Activated CD4-positive, alpha-beta T cell treated with anti-CD3 and anti-CD28 coated beads, Interleukin-2, amount 50 U/mL, for 1 hour (primary cell): ENCODE results near the gene BCAT1.
"Not testable (repeated sequence)": the region's sequence is repeated elsewhere in the genome, so short reads cannot be mapped to it uniquely, and the experiment has no call there.

ENCODE experiments used
- DNase-seq: peaks from one replicate; pipeline ENCODE4 v3.0.0-alpha.2; 2020

Gene BCAT1

DNA sequence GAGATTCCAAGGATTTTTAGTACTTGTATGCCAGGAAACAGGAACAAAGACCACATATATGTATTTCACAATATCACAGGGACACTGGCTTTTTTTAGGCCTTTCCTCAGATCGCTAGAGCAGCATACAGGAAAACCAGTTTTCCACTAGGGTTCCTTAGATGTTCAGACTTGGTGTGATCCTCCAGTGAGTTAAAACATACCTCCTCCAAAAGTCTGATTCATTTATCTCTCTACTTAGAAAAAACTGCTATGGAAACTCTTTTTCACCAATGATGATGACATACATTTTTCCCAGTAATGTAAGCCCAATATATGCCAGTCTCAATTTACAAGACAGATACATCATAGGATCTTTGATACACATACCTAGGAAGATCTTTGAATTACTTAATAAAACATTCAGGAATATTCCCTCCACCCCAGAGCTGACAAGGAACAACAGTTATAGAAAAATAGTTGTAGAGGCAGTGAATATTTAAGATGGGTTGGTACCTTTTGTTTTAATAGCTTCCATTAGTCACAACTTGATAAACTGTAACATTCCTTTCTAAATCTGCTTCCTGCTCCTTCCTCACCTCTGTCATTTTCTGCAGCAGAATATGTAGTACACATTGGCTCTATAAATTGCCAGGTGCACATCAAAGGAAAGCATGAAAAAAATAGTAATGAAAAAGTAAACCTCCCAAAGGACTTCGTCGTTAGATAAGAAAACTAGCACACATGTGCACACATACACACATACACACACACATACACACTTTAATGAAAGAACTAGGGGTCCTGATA, 27.5 kb downstream of the BCAT1 start:
- DNase-seq = no peak

DNA sequence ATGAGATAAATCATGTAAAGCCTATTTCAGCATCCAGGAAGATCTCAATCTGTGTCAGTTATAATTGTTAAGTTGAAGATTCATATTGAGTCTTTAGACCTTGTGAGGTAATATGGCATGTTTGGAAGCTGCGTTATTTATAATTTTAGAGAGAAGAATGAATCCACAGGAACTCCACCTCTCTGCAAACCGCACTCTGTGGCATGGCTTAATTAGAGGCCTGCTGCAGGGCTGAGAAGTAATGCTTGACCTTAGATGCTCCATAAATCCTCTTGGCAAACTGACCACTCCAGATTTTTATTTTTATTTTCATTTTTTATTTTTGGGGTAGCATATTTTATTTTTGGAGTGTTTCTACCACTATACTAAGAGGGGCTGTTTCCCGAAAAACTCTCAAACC, 28.8 kb downstream of the BCAT1 start:
- DNase-seq = no peak

DNA sequence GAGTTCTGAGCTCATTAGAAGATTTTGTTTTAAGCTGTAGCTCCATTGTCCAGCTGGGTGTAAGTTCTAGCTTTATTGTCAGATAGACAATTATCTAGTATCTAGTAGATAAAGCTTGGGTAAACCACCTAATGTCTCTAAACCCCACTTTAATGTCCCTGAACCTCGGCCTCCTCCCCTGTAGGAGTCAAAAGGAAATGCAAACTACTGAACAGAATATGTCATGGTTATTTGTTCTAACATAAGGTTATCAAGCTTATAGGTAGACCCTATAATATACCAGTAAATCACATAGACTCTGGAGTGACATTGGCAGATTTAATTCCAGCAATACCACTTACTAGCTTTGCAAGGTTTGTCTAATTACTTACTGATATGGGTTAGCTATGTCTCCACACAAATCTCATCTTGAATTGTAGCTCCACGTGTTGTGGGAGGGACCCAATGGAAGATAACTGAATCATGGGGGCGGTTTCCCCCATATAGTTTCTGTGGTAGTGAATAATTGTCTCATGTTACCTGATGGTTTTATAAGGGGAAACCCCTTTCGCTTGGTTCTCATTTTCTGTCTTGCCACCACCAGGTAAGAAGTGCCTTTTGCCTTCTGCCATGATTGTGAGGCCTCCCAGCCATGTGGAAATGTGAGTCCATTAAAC, 29.4 kb downstream of the BCAT1 start:
- no peak for DNase-seq

DNA sequence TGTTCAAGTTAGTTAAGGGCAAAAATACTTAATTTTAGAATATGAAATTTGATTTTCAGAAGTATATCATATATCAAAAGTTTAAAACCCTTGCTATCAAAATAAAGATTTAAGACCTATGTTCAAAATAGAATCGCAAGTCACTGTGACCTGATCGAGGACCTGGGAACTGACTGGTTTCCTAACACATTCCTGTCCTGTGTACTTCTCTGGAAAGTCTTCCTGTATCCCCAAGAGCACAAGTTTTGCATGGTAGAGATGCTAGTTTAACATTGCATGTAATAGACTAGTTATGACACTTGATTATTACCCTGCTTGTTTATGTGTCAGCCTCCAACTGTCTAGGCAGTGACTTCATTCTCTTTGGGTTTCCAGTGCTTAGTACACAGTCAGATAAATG, 30.3 kb downstream of the BCAT1 start:
- DNase-seq = no peak

DNA sequence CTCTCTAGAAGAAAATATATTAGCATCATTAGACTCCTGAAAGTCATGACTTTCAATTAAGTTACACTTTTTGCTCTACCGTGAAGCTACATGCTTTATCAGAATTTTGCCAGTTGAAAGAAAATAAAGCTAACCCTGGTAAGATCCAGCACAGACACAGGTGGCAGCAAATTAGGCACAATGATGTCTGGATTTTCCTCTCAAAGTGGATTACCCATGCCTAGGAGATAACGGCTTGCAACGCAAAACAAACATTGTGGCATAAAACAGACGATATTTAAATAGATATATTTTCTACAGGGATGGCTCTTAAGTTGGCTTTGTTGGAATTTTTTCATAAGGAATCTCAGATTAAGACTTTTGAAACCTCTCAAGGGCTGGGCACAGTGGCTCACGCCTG, 33.4 kb downstream of the BCAT1 start:
- DNase-seq = no peak

DNA sequence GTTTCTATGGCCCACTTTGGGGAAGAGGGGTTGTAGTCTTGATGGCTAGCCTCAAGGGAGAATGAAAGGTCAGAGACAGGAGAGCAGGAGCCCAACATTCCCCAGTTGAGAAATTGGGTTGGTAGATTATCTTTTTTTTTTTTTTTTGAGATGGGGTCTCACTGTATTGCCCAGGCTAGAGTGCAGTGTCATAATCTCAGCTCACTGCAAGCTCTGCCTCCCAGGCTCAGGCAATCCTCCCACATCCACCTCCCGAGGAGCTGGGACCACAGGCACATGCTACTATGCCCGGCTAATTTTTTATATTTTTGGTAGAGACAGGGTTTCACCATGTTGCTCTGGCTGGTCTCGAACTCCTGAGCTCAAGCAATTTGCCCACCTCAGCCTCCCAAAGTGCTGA, 34.9 kb downstream of the BCAT1 start:
- no peak for DNase-seq

DNA sequence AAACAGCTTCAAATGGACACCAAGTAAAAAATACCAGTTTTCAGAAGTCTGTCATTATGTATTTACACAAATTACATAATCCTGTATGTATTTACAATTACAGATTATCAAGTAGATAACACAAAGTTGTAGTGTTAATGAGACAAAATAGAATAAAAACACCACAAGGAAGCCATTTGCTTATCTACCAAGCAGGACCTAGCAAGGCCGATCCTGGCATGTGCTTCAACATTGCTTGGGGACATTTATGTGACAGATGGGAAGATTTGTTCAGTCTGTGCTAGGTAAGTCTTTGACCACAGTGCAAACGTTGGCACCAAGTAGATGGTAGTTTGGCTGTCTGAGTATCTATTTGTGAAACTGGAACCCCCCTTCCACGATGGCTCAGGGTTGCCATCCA, 35.8 kb downstream of the BCAT1 start:
- DNase-seq = no peak

DNA sequence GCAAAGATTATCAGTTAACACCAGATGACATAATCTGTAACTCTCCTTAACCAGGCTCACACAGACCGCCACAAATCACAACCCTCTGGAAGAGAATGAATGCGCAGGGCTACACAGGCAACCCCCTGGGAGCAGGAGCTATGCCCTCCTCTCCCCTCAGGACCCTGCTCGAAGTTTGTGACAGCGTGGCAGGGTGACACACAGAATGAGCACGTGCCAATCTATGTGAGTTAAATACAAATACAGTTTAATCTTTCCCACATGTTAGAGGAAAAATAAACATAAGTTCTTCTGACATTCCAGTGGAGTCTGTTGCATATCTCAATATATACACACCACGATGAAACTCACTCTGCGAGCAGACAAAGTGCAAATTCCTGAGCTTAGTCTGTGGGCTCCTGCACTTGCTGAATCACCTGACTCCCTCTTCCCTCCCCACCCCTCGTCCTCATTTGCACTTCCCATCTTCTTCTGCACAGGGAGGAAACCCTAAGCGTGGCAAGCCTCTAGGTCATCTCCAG, 37.6 kb downstream of the BCAT1 start:
- DNase-seq = no peak

DNA sequence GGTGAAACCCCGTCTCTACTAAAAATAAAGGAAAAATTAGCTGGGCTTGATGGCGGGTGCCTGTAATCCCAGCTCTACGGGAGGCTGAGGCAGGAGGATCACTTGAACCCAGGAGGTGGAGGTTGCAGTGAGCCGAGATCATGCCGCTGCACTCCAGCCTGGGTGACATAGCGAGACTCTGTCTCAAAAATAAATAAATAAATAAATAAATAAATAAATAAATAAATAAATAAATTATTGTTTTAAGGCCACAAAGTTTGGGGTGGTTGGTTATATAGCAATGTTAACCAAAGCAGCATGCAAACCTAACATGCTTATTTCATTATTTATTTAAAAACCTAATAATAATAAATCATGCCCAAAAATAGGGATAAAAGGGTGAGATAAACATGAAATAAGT, 38.7 kb downstream of the BCAT1 start:
- not testable (repeated sequence) for DNase-seq

DNA sequence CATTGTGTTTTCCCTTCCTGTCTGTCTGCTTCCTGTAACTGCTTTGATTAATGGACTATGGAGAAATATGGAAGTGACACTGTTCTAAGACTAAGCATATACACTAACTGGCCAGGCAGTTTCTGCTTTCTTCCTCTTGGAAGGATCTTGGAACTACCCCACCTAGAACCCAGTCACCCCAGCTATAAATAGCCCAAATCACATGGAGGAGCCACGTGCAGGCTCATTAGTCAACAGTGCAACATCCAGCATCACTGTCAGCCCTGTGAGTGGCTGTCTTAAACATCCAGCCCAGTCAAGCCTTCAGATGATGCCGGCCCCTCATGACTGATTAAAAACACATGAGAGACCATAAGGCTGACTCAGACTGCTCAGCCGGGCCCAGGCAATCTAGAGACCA, 39.2 kb downstream of the BCAT1 start:
- no peak for DNase-seq

DNA sequence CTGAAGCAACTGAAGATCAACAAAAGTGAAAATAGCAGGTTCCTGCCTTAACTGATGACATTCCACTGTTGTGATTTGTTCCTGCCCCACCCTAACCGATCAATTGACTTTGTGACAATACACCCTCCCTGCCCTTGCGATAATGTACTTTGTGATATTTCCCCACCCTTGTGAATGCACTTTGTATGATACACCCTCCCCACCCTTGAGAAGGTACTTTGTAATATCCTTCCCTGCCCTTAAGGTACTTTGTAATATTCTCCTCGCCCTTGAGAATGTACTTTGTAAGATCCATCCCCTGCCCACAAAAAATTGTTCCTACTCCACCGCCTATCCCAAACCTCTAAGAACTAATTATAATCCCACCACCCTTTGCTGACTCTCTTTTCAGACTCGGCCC, 41.4 kb downstream of the BCAT1 start:
- no peak for DNase-seq

DNA sequence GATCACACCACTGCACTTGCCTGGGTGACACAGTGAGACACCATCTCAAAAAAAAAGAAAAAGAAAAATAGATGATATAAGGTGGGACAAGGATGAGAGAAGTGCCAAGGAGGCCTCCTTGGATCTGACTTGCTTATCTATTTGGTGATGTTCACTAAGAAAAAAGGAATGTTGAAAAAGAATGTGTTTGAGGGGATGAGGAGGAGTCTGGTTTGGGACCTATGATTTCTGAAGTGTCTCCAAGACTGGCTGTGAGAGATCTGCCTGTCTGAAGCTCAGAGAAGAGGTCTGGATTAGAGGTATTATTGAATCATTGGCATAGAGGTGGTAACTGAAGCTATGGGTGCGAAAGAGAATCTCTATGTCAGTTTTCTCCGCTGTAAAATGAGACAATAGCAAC, 42.8 kb downstream of the BCAT1 start:
- DNase-seq = no peak

DNA sequence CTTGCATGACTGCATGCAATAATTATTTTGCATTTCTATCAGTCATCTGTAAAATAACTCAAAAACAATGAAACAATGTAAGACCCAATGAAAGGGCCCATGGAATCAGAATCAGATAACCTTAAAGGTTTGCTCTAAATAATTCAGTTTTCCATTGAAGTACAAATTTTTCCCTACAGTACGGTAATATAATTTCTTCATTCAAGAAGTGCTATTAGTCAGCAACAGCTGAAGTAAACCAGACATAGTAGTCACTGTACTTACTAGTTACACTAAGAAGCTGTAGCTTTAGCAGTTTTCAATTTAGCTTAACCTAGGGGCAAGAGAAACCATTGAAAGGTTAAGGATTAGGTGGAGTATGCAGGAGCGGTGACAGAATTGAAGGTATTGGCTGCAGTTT, 43.5 kb downstream of the BCAT1 start:
- DNase-seq = no peak

DNA sequence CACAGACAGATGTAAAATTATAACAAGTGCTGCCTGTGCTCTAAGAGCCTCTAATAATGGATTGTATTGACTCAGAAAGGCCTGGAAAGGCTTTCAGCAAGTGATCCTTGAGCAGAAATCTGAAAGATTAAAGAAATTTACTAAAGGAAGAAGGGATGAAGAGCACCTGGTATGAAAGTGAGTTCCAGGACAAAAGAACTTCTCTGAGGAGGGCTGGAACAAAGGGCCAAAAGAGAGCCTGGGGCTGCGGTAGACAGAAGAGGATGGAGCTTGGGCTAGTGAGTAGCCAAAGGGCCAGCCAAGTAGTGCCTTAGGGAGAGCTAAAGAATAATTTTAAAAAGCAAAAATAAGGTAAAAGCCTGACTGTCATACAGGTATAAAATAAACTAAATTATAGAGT, 44.0 kb downstream of the BCAT1 start:
- DNase-seq = no peak

DNA sequence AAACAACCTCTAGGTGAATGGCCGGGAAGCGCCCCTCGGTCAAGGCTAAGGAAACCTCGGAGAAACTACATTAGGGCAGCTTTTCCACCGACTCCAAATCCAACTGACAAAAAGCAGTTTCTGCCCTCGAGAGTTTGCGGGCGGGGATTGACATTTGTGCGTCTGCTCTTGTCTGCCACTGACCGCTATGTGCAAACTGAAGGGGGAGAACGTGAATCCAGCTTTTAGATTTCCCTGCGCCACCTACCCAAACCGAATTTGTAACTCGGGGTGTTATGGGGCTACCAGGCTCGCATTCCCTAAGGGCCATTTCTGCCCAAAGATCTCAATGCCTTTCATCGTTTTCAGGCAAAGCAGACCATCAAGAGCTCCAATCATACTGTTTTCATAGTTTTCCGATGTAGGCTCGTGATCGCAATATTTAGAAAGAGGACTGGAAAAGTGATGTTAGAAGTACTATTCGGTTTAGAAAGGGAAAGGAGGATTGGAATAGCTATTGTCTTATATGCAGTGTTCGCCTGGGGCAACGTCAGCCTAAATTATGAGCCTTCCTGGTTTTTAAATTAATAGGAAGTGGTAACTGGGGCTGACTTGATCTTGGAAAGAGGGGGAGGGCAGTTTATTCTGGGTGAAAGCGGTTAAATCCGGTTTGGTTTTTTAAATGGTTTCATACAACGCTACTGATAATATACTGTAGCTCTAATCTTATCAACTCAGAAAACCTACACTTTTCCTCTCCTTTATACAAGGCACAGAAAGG, 45.4 kb downstream of the BCAT1 start:
- no peak for DNase-seq

DNA sequence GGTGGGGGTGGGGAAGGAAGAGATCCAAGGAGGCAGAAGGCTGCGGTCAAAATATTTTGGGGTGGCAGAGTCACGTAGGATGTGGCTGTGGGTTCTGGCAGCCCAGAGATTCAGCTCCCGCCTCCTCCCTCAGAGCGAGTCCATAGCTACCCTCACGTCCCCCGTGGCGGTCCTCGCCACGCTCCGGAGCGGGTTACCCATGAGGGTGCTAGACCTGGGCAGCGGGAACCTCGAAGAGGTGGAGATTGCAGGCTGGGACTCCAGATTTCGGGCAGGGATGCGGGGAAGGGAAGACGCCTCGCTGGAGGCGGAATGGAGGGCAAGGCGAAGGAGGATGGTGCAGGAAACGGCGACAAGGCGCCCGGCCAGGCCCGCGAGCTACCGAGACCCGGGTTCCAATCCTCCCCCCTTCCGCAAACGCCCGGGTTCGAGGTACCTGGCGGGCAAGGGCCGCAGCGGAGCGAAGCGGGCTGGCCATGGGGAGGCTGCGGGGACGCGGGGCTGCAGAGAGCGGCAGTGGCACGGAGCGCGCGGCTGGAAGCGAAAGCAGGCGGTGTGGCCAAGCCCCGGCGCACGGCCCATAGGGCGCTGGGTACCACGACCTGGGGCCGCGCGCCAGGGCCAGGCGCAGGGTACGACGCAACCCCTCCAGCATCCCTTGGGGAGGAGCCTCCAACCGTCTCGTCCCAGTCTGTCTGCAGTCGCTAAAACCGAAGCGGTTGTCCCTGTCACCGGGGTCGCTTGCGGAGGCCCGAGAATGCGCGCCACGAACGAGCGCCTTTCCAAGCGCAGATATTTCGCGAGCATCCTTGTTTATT, 46.2 kb downstream of the BCAT1 start:
- no peak for DNase-seq

DNA sequence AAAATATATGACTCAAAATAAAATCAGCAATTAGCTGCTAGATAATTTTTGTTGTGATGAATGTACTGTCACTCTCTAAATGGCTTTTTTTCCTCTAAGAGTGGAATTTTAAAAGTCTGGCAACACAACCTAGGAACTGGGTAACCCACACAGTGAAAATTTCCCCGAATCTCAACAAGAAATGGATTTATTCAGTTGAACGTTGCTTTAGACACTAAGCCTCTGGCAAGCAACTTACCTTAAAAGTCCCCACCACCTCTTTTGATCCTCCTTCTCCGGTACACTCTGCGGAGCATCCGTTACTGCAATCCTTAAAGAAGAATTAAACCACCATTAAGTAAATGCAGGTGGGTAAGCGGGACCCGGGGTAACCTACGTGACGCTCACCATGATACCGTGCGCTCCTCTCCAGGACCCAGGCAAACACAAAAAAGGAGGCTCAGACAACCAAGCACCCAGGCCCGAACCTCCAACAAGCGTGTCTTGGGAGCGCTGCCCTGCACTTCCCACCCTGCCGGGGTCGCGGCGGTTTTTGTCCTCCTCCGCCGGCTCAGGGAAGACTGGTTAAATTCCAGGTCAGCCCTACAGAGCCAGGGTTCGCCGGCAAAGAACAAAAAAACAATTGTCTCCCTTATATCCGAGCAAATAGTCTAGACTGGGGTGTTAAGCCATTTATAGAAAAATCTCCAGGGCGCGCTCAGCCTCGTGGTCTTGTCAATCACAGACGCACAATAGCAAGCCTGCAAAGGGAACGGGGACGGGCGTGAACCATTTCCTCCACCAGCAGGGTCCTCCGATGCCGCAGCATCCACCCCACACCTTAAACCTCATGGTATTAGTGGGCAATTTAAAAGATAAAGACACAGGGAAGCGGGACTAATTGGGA, 47.1 kb downstream of the BCAT1 start:
- no peak for DNase-seq

DNA sequence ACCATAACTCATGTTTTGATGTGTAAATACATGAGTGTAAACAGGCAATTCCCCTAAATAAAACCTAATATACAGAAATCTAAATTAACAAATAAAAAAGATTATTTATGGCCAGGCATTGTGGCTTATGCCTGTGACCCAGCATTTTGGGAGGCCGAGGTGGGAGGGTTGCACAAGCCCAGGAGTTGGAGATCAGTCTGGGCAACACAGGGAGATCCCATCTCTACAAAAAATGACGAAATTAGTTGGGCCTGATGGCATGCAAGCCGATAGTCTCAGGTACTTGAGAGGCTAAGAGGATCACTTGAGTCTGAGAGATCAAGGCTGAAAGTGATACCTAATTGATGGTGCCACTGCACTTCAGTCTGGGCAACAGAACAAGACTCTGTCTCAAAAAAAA, 48.7 kb downstream of the BCAT1 start:
- DNase-seq = no peak

DNA sequence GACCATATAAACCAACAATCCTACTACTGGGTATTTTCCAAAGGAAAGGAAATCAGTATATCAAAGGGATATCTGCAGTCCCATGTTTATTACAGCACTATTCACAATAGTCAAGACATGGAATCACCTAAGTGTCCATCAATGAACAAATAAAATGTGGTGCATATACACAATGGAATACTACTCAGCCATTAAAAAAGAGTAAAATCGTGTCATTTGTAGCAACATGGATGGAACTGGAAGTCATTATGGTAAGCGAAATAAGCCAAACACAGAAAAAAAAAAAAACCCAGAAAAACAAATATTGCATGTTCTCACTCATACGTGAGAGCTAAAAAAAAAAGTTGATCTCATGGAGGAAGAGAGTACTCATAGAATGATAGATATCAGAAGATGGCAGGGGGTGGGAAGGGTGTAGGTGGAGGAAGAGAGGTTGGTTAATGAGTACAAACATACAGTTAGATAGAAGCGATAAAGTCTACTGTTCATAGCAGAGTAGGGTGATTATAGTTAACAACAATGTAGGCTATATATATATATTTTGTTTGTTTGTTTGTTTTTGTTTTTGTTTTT, 49.3 kb downstream of the BCAT1 start:
- DNase-seq = no peak

DNA sequence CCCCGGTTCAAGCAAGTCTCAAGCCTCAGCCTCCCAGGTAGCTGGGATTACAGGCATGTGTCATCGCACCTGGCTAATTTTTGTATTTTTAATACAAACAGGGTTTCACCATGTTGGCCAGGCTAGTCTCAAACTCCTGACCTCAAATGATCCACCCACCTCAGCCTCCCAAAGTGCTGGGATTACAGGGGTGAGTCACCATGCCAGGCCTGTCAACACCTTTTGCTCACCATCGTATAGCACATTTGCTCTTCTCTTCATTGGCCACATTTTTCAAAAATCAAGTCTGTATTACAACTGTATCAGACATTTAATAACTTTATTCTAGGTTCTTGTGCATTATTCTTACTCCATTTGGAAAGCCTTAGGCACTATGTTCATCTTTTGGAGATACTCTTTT, 50.3 kb downstream of the BCAT1 start:
- DNase-seq = no peak

DNA sequence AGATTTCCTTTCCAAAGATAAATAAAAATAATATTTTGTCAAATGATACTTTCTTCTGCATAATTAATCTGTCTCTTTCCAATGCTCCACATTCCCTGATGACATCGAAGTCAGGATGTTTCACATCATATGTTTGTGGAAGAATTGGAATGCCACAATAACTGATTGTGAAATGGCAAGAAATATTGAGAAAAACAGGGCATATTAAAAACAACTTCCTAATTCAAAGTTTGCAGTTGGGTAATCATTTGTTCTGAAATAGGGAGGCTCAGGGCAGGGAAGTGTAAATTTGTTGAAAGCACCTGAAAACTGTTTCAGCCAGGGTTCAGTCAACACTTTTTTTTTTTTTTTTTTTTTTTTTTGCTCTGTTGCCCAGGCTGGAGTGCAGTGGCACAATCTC, 50.7 kb downstream of the BCAT1 start:
- no peak for DNase-seq

DNA sequence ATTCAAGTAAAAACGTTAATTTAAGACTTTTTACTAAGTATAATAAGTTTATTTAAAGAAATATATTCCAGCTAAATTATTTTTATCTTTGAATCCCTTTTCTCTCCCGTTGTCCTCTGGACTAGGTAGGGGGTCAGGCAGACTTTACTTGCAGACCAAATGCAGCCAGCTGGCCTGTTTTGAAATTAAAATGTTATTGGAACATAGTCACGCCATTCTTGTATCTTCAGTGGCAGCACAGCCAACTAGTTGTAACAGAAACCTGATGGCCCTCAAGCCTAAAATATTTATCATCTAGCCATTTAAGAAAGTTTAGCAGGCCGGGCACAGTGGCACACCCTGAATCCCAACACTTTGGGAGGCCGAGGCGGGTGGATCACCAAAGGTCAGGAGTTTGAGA, 52.7 kb downstream of the BCAT1 start:
- DNase-seq = no peak
